SJSA1 (cell line): ENCODE data around the gene INTS1. TPM values are rescaled to one million over a fixed set of nuclear protein-coding genes. Genes with fewer than 3 reads are reported as not detected.
"Not testable (repeated sequence)": the region's sequence is repeated elsewhere in the genome, so short reads cannot be mapped to it uniquely, and the experiment has no call there.

Experiments
- DNase-seq, 2 experiments: peaks; one replicate each; pipeline ENCODE4 v3.0.0-alpha.2; 2015 to 2020; ENCODE audit warnings: low spot score in 2 of 2, low read depth in 1 of 2
- H3K27ac ChIP-seq: fragments of 250-450 bp; sonication (Bioruptor Pico); 2 replicates; pipeline ENCODE4 v1.5.1; 2020; ENCODE audit warnings: mild to moderate bottlenecking, moderate library complexity
- H3K27me3 ChIP-seq: fragments of 250-450 bp; sonication (Bioruptor Pico); replicated peaks from 2 replicates; pipeline ENCODE4 v1.5.1; 2020; ENCODE audit warnings: mild to moderate bottlenecking, moderate library complexity
- H3K36me3 ChIP-seq: fragments of 250-450 bp; sonication (Bioruptor Pico); 2 replicates; pipeline ENCODE4 v1.5.1; 2020; ENCODE audit warnings: mild to moderate bottlenecking
- H3K4me1 ChIP-seq: fragments of 250-450 bp; sonication (Bioruptor Pico); replicated peaks from 2 replicates; pipeline ENCODE4 v1.6.1; 2021; ENCODE audit warnings: mild to moderate bottlenecking
- H3K4me3 ChIP-seq: fragments of 250-450 bp; sonication (Bioruptor Pico); 2 replicates; pipeline ENCODE4 v1.5.1; 2020; ENCODE audit warnings: mild to moderate bottlenecking
- H3K9me3 ChIP-seq: fragments of 250-450 bp; sonication (Bioruptor Pico); replicated peaks from 2 replicates; pipeline ENCODE4 v1.5.1; 2020; ENCODE audit warnings: mild to moderate bottlenecking
- total RNA-seq: library from RNA; depleted of rRNA; stranded (reverse); fragments of >200 nt; shearing (Covaris generic); gene quantifications from 2 replicates; pipeline ENCODE4 v1.2.3, GENCODE V29; 2014

Gene INTS1
- total RNA-seq, 1 experiment from 2014 or later: 36.8 TPM

DNA sequence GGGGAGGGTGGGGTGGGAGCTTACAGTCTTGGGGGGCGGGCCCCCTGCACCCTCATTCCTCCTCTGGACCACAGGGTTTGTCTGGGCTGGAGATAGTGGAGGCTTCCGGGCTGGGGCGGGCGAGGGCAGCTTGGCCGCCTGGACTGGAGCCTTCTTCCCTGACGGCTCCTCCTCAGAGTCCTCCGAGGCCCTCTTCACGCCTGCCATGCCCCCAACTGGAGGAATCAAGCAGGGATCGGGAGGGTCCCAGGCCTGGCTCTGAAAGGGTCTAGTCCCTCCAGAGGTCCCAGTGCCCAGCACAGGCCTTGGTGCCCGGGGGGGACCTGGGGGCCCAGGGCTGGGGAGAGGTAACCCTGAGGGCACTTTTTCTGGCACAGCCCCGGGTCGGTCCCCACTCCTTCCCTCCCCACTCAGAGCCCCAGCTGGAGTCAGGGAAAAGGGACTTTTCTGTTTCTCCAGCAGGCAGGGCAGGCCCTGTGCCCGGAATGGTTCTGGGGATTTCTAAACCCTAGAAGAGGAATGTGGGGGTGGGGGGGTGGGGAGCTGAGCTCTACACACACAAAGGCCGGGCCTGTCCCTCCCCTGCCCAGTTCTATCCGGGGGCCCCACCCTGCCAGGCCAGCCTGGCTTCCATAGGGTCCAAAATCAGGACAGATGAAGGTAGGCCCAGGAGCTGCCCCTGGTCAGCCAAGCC lies 56.5 kb downstream of the INTS1 start:
- Histone ChIP-seq H3K27ac (no peak overlapping the region), H3K4me1 (no peaks in the 10 kb centered on the region), H3K36me3 (0 out of 2 replicates have a peak, but pooled peaks cover 6% of the 10 kb centered on the region), H3K27me3 (no peaks in the 10 kb centered on the region), H3K9me3 (no peaks in the 10 kb centered on the region), H3K4me3 (no peak overlapping the region)
- no peak for DNase-seq

DNA sequence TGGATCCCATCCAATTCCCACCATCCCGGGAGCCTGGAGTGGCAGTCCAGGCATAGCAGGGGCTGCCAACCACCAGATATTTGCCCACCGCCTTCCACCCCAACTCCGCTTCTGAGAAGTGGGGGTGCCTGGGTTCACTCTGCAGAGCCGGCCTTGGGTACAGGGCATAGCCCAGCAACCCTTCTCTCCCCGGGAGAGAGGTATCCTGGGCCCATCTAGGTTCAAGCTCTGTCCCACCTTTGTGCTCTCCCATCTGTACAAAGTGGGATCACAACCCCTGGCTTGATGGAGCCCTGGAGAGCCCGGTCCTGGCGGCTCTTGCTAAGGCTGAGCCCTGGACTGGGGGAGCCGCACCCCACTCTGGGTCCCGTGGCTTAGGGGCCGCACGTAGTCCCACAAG lies 57.1 kb downstream of the INTS1 start:
- Histone ChIP-seq H3K9me3 (no peaks in the 10 kb centered on the region), H3K4me1 (no peaks in the 10 kb centered on the region), H3K36me3 (0 out of 2 replicates have a peak, but pooled peaks cover 6% of the 10 kb centered on the region), H3K4me3 (no peak overlapping the region), H3K27ac (no peak overlapping the region), H3K27me3 (no peaks in the 10 kb centered on the region)
- DNase-seq: no peak

DNA sequence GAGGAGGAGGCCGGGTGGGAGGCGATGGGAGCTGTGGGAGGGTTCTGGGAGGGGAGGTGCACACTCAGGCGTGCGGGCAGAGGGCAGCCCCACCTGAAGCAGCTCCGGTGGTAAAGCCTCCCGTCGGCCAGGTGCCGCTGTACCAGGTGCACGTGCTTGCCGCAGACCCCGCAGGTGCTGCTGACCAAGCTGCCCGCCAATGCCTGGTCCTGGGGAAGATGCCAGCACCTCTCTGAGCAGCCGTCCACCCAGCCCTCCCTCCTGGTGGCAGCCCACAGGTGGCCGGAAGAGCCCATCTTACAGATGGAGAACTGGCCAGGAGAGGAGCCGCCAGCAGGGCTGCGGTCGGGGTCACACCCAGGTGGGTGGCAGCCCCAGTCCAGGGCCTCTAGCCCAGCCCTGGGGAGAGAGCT lies 57.6 kb downstream of the INTS1 start:
- DNase-seq: no peak
- no peak overlapping the region for H3K4me3 ChIP-seq
- no peaks in the 10 kb centered on the region for H3K27me3 ChIP-seq
- no peaks in the 10 kb centered on the region for H3K4me1 ChIP-seq
- H3K36me3 ChIP-seq: 0 out of 2 replicates have a peak, but pooled peaks cover 6% of the 10 kb centered on the region
- H3K27ac ChIP-seq: no peak overlapping the region
- no peaks in the 10 kb centered on the region for H3K9me3 ChIP-seq

DNA sequence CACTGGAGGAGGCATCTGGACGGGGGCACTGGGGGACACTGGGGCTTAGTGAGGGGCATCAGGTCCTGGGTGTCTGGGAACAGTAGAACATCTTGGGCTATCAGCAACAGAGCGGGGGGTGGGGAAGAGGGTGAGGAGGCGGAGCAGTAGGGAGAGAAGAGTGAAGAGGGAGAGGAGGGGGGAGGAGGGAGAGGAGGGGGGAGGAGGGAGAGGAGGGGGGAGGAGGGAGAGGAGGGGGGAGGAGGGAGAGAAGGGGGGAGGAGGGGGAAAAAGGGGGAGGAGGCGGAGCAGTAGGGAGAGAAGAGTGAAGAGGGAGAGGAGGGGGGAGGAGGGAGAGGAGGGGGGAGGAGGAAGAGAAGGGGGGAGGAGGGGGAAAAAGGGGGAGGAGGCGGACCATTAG lies 58.2 kb downstream of the INTS1 start:
- H3K4me1 ChIP-seq, H3K36me3 ChIP-seq, H3K4me3 ChIP-seq, H3K27ac ChIP-seq, DNase-seq, H3K27me3 ChIP-seq, H3K9me3 ChIP-seq: not testable (repeated sequence)

DNA sequence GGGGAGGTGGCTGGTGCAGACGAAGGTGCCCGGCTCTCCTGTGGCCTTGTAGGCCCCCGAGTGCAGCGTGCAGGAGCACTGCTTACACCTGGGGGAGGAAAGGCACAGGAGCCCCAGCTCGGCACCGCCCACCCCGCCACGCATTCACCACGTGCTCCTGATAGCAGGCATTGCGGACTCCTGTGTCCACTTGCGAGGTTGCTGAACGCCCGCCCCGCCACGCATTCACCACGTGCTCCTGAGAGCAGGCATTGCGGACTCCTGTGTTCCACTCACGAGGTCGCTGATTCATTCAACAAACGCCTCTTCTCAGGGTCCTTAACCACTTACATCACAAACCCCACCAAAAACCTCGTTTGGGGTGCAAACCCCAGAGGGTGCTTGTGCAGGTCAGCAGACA lies 58.8 kb downstream of the INTS1 start:
- no peak overlapping the region for H3K4me3 ChIP-seq
- peaks cover 7% of the 10 kb centered on the region; the same call in 1 of the 2 replicates for H3K36me3 ChIP-seq
- H3K4me1 ChIP-seq: no peaks in the 10 kb centered on the region
- no peaks in the 10 kb centered on the region for H3K9me3 ChIP-seq
- DNase-seq: no peak
- H3K27me3 ChIP-seq: no peaks in the 10 kb centered on the region
- H3K27ac ChIP-seq: no peak overlapping the region

DNA sequence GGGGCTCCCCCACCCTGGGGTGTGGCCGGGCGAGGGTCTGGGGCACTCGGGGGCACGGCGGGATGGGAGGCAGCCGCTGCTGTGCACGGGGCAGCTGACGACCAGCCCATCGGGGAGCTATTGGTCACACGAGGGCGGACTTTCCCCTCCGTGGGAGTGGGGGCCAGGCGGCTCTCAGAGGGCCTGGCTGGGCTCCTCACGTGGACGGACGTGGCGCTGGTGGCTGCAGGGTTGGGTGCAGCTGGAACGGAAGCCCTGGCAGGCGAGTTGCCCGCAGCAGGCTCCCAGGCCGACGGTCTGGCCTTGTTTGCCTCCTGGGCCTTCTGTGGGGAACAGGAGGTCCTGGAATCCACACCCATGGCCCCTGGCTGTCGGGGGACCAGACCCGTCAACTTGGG lies 59.3 kb downstream of the INTS1 start:
- H3K27ac ChIP-seq: no peak overlapping the region
- H3K4me3 ChIP-seq: no peak overlapping the region
- H3K36me3 ChIP-seq: peaks cover 11% of the 10 kb centered on the region
- no peaks in the 10 kb centered on the region for H3K27me3 ChIP-seq
- no peaks in the 10 kb centered on the region for H3K4me1 ChIP-seq
- DNase-seq: no peak
- no peaks in the 10 kb centered on the region for H3K9me3 ChIP-seq

DNA sequence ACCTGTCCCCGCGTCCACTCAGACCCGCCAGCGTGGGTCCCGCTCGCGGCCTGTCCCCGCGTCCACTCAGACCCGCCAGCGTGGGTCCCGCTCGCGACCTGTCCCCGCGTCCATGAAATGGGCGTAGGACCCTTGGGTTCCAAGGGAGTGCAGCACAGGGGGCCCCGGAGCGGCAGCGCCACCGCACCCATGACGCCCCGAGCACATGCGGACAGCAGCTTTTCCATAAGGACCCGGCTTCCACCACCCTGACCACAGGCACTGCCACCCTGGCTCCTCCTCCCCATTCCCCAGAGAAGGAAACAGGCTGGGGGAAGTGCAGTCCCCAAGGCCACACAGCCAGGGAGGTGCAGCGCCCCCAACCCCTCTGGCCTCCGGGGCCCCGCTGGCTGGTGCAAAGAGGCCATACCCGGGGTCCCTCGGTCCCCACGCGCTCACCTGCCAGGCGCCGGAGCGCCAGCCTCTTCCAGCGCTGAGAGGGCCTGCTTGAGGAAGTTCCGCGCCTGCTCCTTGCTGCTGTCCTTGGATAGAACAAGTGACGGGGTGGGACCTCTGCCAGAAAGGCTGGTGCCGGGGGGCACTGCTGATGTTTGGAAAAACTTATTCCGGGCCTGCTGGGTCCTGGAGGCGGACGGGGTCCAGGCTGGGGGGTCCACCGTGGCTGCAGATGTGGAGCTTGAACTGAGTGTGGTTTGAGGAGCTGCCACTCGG lies 59.8 kb downstream of the INTS1 start:
- no peak for DNase-seq
- Histone ChIP-seq H3K27ac (no peak overlapping the region), H3K4me1 (no peaks in the 10 kb centered on the region), H3K4me3 (no peak overlapping the region), H3K27me3 (no peaks in the 10 kb centered on the region), H3K9me3 (no peaks in the 10 kb centered on the region), H3K36me3 (peaks cover 15% of the 10 kb centered on the region)

DNA sequence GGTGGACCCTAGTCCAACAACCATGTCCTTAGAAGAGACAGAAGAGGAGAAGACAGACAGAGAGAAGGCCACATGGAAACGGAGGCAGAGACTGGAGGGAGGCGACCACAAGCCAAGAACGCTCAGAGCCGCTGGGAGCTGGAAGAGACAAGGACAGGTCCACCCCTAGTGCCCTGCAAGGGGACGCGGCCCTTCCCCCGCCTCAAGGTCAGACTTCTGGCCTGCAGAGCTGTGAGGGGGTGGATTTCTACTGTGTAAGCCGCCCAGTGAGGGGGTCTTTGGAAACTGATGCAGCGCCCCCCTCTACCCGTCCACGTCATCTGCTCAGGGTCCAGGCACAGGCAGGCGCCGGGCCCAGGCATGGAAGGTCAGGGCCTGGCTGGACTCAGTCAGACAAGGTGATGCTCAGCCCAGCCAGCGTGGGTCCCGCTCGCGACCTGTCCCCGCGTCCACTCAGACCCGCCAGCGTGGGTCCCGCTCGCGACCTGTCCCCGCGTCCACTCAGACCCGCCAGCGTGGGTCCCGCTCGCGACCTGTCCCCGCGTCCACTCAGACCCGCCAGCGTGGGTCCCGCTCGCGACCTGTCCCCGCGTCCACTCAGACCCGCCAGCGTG lies 60.5 kb downstream of the INTS1 start:
- not testable (repeated sequence) for H3K27ac ChIP-seq, H3K4me1 ChIP-seq, DNase-seq, H3K27me3 ChIP-seq, H3K4me3 ChIP-seq, H3K9me3 ChIP-seq
- H3K36me3 ChIP-seq: peaks cover 19% of the 10 kb centered on the region

DNA sequence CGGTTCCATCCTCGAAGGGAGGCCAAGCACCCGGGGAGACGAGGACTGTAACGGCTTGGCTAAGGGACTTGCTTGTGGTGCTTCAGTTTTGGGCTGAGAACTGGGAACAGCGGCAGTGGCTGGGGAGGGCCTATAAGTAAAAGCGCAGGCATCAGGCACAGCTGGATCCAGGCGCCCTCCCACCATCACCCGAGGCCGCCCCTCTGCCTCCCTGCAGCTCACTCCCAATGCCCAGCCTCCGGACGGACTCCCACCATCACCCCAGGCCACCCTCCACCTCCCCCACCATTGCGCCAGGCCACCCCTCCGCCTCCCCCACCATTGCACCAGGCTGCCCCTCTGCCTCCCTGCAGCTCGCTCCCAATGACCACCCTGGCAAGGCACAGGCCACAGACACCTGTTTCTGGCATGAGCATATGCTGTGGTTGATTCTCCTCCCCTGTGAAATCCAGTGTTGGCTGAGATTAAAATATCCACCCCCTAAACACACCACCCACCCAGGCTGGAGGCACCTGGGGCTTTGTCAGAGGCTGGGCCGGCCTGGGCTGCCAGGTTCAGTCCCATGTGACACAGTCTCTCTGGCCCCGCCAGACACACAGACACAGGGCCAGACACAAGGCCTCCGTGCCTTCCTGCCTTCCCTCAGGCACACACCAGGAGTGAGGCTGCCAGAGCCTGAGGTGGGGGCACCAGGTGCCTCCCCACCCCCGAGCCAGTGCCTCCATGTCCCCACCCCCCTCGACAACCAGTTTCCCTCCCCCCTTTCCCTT lies 61.6 kb downstream of the INTS1 start:
- no peaks in the 10 kb centered on the region for H3K4me1 ChIP-seq
- H3K27me3 ChIP-seq: no peaks in the 10 kb centered on the region
- no peak for DNase-seq
- no peaks in the 10 kb centered on the region for H3K9me3 ChIP-seq
- peaks cover 19% of the 10 kb centered on the region for H3K36me3 ChIP-seq
- H3K4me3 ChIP-seq: no peak overlapping the region
- H3K27ac ChIP-seq: no peak overlapping the region

DNA sequence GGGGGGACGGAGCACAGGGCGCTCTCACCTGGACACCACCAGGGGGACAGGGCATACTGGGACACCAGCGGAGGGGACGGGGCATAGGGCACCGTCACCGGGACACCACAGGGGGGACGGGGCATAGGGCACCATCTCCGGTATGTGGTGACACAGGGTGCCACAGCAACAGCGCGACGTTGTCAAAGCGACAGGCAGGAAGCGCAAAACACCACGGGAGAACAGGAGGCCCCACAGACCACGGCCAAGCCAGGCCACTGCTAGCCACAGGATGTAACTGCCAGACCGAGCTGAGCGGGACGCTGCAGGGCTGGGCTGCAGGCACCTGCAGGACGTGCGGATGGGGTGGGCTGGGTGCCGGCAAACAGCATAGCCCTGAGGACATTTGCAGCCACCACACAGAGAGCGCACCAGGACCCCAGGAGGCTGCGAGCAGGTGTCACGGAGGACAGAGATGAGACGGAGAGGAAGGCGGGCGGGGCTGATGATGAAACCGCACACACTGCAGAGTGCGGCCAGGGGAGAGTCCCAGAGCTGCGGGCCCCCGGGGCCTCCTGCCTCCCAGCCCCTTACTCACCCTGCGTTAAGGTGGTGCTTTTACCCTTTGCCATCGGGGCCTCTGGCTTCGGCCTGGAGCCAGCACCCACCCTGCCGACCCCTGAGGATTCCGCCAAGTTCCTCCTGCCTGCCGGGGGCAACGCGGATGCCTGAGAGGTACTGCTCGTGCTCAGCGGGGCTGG lies 62.4 kb downstream of the INTS1 start:
- DNase-seq: no peak
- no peak overlapping the region for H3K4me3 ChIP-seq
- H3K27ac ChIP-seq: no peak overlapping the region
- H3K27me3 ChIP-seq: no peaks in the 10 kb centered on the region
- H3K4me1 ChIP-seq: no peaks in the 10 kb centered on the region
- peaks cover 19% of the 10 kb centered on the region for H3K36me3 ChIP-seq
- H3K9me3 ChIP-seq: no peaks in the 10 kb centered on the region

DNA sequence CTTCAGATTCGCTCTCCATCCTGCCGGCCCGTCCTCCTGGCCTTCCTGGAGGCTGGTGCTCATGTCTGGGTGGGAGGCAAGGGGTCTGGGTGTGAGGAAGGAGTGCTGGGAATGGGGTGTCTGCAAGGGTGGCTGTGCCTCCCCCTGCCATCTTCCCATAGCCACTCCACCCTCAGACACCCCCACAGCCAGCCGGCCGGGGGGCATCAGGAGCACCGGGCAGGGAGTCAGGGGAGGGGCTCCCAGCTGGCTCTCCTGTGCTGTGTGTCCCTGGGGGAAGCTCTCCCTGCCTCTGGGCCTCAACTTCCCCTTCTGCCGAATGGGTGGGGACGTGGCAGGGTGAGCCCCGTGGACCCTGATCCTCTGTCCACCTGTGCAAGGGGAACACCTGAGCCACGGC lies 63.6 kb downstream of the INTS1 start:
- Histone ChIP-seq H3K4me3 (no peak overlapping the region), H3K4me1 (no peaks in the 10 kb centered on the region), H3K27me3 (no peaks in the 10 kb centered on the region), H3K36me3 (peaks cover 19% of the 10 kb centered on the region), H3K9me3 (no peaks in the 10 kb centered on the region), H3K27ac (no peak overlapping the region)
- no peak for DNase-seq

DNA sequence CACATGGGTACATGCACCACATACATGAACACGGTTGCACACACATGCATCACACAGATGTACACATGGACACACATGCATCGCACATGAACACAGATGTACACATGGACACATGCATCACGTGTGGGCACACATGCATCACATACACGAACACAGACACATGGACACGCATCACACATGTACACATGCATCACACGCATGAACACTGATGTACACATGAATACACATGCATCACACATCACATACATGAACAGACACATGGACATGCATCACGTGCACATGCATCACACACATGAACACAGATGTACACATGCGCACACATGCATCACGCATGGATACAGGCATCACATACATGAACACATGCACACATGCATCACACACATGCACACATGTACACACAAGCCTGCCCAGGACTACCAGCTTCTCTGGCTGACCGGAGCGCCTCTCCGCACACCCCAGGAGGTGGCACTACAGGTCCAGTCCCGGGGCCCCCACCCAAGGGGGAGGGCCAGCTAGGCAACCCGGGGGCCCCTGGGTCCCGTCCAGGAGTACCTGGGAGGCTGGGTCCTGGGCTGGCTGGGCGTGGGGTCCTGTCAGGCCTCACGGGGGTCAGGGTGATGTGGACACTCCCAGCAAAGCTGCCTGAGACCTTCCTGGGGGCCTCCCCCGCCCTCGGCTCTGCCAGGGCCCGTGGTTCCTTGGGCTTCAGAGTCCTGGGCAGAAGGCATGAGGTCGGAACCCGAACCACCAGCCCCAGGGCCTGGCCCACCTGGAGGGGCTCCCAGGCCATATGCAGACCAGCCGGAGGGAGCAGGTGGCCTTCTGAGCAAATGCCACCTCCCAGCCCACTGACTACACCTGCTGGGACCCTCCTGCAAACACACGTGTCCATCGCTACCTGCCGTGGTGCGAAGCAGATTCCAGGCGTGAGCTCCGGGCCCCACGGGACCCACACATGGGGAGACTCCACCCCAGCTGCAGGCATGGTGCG lies 64.5 kb downstream of the INTS1 start:
- Histone ChIP-seq H3K27me3 (no peaks in the 10 kb centered on the region), H3K4me3 (no peak overlapping the region), H3K4me1 (no peaks in the 10 kb centered on the region), H3K9me3 (no peaks in the 10 kb centered on the region), H3K27ac (no peak overlapping the region), H3K36me3 (peaks cover 19% of the 10 kb centered on the region)
- DNase-seq: no peak
